ENCODE measurements around the gene SMIM9.
A peak's percentile ranks its signal among the peaks of the same experiment; 100 is the strongest.

The SMIM9 gene

DNA sequence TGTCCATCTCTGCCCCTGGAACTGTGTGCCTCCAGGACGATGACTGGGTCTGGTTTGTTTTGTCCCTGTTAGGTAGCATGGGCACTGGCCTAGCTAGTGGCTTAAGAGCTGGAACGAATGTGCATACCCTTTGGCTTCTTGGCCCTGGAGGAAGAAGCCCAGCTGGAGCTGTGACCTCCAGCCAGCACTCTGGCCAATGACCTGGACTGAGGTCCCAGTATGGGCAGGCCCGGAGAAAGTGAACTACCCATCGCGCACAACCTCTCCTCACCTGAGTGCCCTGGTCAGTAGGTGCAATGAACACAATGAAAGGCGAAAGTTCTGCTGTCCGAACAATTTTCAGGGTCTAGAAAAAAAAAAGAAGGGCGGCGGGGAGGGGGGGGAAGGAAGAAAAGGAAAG lies 53.5 kb downstream of the SMIM9 start:
- DNase-seq (ENCODE audit: low read depth) = no peak

DNA sequence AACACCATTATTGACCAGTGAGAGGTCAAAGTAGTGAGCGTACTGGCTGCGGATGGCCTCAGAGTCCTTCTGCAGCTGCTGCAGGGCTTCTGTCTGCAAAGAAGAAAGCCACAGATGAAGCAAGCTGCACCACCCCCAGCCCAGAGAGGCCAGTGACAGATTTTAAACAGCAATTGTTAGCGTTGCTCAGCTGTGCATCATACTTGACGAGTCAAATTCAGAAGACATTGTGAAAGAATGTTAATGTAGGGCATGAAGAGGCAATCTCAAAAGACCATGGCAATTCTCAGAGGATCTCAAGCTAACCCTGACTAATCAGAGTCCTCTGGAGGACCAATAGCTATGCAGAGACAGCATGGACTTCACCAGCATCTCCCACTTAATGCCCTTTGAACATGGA lies 55.2 kb downstream of the SMIM9 start:
- DNase-seq (ENCODE audit: low read depth) = peak; percentile 54

DNA sequence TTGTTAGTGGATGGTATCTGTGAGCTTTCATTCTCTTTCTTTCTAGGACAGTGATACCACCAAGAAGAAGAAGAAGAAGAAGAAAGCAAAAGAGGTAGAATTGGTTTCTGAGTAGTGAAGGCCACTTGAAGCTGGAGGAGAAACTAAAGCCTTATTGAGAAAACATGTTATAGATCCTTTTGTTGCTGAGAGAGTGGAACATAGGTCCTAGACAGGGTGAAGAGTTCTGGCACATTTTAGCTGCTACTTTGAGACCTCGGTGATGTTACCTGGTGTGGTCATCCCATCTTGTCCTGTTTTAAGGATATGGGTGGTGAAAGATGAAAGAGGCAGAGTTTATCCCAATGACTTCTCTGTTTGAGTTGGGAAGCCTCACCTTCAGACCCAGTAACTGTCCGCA lies 57.7 kb downstream of the SMIM9 start:
- DNase-seq (ENCODE audit: low read depth) = no peak

DNA sequence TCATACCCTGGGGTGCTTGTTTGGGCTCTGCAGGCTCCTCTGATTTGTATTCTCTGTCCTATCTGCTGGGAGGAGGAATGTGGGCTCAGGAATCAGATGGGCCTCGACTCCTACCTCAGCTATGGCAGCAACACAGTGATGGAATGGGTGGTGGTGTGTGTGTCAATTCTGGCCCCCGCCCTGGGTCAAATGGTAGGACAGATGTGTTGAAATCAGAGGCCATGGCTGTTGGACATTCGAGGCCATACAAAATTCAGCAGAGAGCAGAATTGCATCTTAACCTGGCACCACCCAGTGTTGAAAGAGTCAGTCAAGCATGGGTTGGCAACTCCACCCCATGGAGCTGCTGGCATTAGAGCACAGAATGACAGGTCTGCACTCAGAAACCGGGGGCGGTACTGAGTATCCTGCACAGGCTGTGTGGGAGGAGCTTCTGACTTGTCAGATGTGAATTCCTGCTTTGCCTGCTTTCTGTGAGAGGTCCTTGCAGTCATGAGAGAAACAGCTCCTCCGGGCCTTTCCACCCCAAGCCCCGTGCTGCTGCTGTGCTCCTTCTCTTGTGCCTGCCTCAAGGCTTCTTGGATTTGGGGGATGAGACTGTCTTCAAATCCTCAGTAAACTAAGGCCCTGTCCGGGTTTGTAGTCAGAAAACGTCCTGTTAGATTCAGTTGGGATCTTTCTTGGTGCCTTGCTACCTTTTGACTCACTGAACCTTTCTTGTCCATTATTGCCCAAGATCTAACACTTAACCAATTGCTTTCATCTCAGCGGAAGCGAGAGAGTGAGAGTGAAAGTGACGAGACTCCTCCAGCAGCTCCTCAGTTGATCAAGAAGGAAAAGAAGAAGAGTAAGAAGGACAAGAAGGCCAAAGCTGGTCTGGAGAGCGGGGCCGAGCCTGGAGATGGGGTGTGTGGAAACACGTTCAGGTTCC lies 58.8 kb downstream of the SMIM9 start:
- DNase-seq (ENCODE audit: low read depth) = no peak

DNA sequence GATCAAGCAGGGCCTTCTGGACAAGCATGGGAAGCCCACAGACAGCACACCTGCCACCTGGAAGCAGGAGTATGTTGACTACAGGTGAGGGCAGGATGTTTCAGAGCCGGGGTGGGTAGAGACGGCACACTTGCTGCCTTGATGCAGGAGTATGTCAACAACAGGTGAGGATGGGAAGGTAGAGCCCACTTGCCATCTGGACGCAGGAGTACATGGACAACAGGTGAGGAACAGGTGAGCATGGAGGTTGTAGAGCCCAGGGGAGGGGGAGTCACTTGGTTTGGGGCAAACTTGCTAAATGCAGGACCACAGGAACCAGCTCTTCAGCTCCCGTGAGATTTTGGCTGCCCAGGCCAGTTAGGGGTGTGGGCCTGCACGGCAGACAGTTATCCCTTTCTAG lies 59.8 kb downstream of the SMIM9 start:
- no peak for DNase-seq (ENCODE audit: low read depth)

Measured in EH (cell line).